ENCODE results near the gene SLC7A6OS. TPM values are rescaled to one million over a fixed set of nuclear protein-coding genes. Genes with fewer than 3 reads are reported as not detected.

SLC7A6OS gene
- total RNA-seq, 4 donors from 2014 or later: 13.4 to 19.5 (median 14.2) TPM

DNA sequence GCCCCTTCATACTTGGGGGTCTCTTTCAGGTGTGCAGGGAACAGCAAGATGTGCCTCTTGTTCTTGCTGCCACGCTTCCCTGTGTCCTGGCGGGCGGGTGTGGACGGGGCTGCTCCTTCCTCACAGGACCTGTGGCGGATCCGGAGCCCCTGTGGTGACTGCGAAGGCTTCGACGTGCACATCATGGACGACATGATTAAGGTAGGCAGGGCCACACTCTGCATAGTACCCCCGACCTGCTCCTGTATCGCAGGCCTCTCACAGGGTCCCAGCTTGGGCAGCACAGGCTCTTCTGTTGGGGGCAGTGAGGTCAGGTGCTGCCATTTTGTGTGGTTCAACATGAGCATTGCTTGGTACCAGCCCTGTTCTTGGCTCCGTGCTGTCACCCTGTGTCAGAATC lies 42.6 kb upstream of the SLC7A6OS start:
- Histone ChIP-seq H3K27me3 (no peaks in the 10 kb centered on the region), H3K9me3 (no peaks in the 10 kb centered on the region), H3K36me3 (peaks cover 0 to 100% (median 22%) of the 10 kb centered on the region in 3 donors), H3K27ac (no peak overlapping the region), H3K4me3 (no peak overlapping the region), H3K4me1 (peaks cover 0 to 10% (median 0%) of the 10 kb centered on the region in 4 donors)
- no peak for TF ChIP-seq POLR2A (IDR thresholded peaks at IDR 0.05)
- TF ChIP-seq CTCF (IDR thresholded peaks at IDR 0.05): no peak
- TF ChIP-seq EP300 (IDR thresholded peaks at IDR 0.05): no peak
- WGBS, 2 donors: 95 to 97% methylated on average over 13 of the region's 13 CpGs
- DNase-seq (ENCODE audit: low spot score in 2 of 2): no peak

- Histone ChIP-seq H3K27ac (no peak overlapping the region), H3K4me1 (peaks cover 0 to 10% (median 0%) of the 10 kb centered on the region in 4 donors), H3K4me3 (no peak overlapping the region), H3K36me3 (peaks cover 0 to 100% (median 20%) of the 10 kb centered on the region in 3 donors), H3K9me3 (no peaks in the 10 kb centered on the region), H3K27me3 (no peaks in the 10 kb centered on the region)
- 85 to 97% methylated on average over 11 of the region's 11 CpGs for WGBS, 2 donors
- TF ChIP-seq CTCF (IDR thresholded peaks at IDR 0.05): no peak
- TF ChIP-seq EP300 (IDR thresholded peaks at IDR 0.05): no peak
- no peak for TF ChIP-seq POLR2A (IDR thresholded peaks at IDR 0.05)
- DNase-seq (ENCODE audit: low spot score in 2 of 2): no peak
Measured at GRCh38 chr16:68351991-68352431, 41.3 kb upstream of the SLC7A6OS start.

DNA sequence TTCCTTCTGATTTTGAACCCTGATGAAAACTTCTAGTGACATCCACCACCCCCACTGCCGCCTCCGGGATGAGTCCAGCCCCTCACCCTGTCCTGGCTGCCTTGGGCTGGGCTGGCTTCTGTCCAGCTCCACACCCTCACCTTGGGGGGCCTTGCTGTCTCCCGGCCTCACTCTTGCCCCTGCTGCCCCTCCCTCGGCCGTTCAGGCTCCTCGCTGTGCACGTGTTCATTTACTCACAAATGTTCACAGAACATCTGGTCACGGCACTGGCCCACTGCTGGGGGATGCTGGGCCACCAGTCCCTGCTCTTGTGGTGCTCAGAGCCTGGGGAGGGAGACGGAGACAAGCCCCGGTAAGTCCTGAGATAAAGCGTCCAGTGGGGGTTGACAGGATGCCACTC lies 40.7 kb upstream of the SLC7A6OS start:
- peaks cover 0 to 9% (median 0%) of the 10 kb centered on the region in 4 donors for H3K4me1 ChIP-seq
- H3K27ac ChIP-seq: no peak overlapping the region
- H3K9me3 ChIP-seq: no peaks in the 10 kb centered on the region
- 72 to 85% methylated on average over 11 of the region's 11 CpGs for WGBS, 2 donors
- no peak for TF ChIP-seq EP300 (IDR thresholded peaks at IDR 0.05)
- no peak for TF ChIP-seq CTCF (IDR thresholded peaks at IDR 0.05)
- TF ChIP-seq POLR2A (IDR thresholded peaks at IDR 0.05): no peak
- peaks cover 0 to 100% (median 17%) of the 10 kb centered on the region in 3 donors for H3K36me3 ChIP-seq
- no peak for DNase-seq (ENCODE audit: low spot score in 2 of 2)
- no peak overlapping the region for H3K4me3 ChIP-seq
- no peaks in the 10 kb centered on the region for H3K27me3 ChIP-seq

- H3K4me1 ChIP-seq: peaks cover 0 to 3% (median 0%) of the 10 kb centered on the region in 4 donors
- no peak for DNase-seq (ENCODE audit: low spot score in 2 of 2)
- no peak for TF ChIP-seq POLR2A (IDR thresholded peaks at IDR 0.05)
- TF ChIP-seq CTCF (IDR thresholded peaks at IDR 0.05): no peak
- no peak for TF ChIP-seq EP300 (IDR thresholded peaks at IDR 0.05)
- WGBS, 2 donors: 77 to 85% methylated on average over 10 of the region's 10 CpGs
- H3K27ac ChIP-seq: no peak overlapping the region
- H3K27me3 ChIP-seq: no peaks in the 10 kb centered on the region
- H3K4me3 ChIP-seq: no peak overlapping the region
- peaks cover 0 to 100% (median 21%) of the 10 kb centered on the region in 3 donors for H3K36me3 ChIP-seq
- H3K9me3 ChIP-seq: no peaks in the 10 kb centered on the region
Measured at GRCh38 chr16:68350813-68351350, 40.1 kb upstream of the SLC7A6OS start.

GRCh38 chr16:68349838-68350410 lies 39.2 kb upstream of the SLC7A6OS start:
- 83 to 85% methylated on average over 10 of the region's 10 CpGs for WGBS, 2 donors
- TF ChIP-seq CTCF (IDR thresholded peaks at IDR 0.05) (no peak), EP300 (IDR thresholded peaks at IDR 0.05) (no peak), POLR2A (IDR thresholded peaks at IDR 0.05) (no peak)
- no peak overlapping the region for H3K27ac ChIP-seq
- no peak for DNase-seq (ENCODE audit: low spot score in 2 of 2)
- H3K9me3 ChIP-seq: no peaks in the 10 kb centered on the region
- no peaks in the 10 kb centered on the region for H3K27me3 ChIP-seq
- peaks cover 0 to 100% (median 24%) of the 10 kb centered on the region in 3 donors for H3K36me3 ChIP-seq
- H3K4me1 ChIP-seq: no peaks in the 10 kb centered on the region
- no peak overlapping the region for H3K4me3 ChIP-seq

All from tibial nerve (tissue), 4 donors.